GM10847 (cell line): ENCODE results near the gene GCNT1.

ENCODE experiments used
- POLR2A ChIP-seq: IDR thresholded peaks from 2 replicates; pipeline ENCODE4 v1.6.1; 2011; ENCODE audit not compliant: insufficient read length; ENCODE audit errors: extremely low read depth

The GCNT1 gene

DNA sequence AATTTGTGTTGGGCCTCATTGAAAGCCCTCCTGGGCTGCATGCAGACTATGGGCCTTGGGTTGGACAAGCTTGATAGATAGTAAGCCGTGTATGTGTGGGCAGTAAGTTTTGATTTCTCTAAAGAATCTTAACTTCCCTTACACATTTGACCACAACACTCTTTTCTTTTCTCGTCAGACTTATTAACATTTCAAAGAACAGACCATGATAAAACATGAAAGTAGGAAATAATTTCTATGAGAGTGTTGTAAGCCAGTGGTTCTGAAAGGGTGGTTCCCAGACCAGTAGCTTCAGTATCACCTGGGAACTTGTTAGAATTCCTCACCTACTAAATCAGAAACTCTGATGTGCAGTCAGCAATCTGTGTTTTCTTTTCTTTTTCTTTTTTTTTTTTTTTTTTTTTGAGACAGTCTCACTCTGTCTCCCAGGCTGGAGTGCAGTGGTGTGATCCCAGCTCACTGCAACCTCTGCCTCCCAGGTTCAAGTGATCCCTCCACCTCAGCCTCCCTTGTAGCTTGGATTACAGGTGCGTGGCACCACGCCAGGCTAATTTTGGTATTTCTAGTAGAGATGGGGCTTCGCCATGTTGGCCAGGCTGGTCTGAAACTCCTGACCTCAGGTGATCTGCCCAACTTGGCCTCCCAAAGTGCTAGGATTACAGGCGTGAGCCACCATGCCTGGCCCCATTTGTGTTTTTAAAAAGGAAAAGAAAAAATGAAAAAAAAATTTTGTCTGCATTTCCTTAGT, 20.0 kb upstream of the GCNT1 start:
- no peak for TF ChIP-seq POLR2A

DNA sequence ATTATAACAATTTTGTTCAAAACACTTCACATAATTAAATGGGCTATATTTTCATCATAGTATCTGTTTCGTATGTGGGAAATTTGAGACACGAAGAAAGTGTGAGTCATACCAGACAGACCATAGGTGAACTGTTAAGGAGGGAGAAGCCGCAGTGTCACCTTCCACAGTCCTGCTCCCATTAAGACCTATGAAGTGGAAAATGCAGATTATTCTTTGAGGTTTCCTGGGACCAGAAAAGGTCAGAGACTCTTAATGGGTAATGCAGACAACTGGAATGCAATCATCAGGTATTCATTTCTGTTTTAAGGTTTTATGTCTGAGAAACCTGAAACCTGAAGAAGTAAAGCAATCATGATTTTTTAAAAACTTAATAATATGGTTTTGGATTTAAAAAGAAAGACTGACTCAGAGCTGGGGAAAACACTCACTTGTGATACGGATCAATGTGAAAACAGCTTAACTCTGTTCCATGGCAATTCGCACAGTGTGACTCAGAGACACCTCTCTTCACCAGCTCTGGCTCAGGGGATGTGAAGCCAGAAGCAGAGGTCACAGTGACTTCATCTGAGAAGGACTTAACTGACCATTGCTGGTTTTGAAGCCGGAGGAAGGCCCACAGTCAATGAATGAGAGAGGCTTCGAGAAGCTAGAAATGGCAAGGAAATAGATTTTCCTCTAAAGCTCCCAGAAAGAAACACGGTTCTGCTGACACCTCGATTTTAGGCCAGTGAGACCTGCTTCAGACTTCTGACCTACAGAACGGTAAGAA, 17.2 kb upstream of the GCNT1 start:
- no peak for TF ChIP-seq POLR2A

DNA sequence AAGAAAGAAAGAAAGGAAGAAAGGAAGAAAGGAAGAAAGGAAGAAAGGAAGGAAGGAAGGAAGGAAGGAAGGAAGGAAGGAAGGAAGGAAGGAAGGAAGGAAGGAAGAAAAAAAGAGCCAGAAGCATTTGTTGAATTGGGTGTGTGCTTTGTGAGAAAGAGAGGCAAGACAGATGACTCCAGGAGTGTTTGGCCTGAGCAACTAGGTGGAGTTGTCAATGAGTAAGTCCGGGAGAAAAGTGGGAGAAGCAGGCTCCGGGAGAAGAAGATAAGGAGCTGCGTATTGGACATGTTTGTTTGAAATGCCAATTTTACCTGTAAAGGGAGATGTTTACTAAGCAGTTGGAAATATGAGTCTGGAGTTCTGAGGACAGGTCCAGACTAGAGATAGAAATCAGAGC, 15.1 kb upstream of the GCNT1 start:
- no peak for TF ChIP-seq POLR2A

DNA sequence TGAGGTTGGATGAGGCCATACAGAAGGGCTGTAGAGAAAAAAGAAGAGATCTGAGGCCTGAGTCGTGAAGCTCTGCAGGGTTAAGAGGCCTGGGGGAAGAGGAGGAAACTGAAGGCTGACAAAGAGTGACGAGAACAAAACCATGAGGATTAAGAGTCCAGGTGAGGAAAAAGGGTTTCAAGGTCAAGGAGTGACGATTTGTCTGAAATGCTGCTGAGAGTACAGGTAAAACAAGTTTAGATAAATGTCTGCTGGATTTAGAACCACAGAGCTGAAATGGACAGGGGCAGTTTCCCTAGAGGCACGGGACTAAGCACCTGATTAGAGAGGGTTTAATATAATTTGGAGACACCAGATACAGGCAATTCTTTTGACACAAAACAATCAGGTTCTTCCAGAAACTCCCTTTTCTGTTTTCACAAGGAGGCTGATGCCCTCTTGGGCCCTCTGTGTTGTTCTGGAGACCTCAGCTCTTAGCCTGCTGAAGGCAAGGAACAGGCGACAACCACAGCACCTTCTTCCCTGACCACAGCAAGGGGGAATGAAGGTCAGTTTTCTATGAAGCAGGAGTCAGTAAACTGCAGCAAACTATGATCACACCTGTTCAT, 14.6 kb upstream of the GCNT1 start:
- TF ChIP-seq POLR2A = no peak

DNA sequence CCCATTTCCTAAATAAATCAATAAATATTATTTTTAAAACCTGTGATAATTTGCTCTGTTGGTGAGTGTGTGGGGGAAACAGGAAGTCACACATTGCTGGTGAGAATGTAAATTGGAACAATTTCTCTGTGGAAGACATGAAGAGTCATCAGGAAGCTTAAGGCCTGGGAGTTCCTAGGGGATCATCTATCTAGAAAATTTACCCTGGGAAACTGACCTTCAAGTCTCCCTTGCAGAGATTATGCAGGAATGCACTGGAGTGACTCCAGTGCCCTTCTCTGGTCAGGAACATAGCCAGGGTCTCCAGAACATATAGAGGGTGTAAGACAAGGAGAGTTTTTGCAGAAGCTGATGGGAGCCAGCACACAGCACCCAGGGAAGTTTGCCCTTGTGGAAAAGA, 13.0 kb upstream of the GCNT1 start:
- no peak for TF ChIP-seq POLR2A

DNA sequence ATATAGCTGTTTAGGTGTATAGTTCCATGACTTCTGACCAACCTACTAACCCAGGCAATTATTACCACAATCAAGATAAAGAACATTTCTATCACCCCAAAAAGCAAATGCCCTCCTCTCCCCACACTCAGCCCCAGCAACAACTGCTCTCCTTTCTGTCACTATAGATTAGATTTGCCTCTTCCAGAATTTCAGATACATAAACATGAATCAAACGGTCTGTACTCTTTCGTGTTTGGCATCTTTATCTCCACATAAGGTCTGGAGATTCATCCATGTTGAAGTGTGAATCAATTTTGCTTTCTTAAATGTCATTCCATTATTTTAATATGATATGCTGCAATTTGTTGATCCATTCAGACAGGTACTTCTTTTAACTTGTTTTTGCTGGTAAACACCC, 10.5 kb upstream of the GCNT1 start:
- TF ChIP-seq POLR2A = no peak

DNA sequence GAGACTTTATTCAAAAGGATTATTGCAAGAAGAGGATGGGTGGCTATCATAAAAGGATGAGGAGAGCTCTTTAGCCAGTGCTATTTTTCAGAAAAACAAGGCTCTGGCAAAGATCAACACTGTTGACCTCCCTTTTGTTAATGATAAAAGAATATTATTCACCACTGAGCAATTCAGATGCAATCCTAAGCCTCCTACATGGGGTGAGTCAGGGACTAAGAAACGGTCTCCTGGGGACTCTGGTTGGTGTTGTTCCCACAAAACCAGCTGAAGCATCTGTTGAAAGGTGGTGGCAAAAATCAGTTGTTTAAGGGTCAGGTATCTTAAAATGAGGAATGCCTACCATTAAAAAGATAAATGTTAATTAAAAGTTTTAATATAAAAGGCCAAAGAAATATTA, 7.7 kb upstream of the GCNT1 start:
- TF ChIP-seq POLR2A = no peak

DNA sequence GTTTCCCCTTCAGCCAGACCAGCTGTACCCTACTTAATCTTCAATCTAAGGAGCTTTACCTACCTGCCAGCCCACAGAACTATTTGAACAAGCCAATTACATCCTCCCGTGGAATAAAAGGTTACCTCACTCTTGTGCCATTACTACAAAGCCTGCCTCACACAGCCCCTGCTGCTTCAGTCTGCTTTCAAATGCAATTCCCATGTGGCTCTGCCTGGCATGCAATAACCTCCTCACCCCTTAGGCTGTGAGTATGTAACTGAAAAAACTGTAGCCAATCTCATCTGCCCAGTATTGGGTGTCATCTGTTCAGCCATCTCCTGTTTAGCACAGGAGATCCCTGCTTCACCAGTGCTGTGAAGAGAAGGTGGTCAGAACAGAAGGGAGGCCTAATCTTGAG, 6.1 kb upstream of the GCNT1 start:
- no peak for TF ChIP-seq POLR2A

DNA sequence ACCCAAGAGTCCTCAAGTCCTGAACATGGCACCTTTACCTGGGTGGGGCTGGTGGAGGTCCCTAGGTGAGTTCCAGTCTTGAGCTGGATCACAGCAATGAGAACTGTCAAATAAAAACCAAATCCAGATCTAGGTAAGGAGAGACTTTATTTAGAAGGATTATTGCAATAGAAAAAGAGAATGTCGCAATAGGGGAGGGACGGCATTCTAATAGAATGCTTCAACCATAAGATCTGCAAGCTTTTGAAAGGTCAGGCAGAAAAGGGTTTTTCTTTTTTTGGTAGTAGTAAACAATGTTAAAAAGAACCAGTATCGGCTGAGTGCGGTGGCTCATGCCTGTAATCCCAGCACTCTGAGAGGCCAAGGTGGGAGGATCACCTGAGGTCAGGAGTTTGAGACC, 5.2 kb upstream of the GCNT1 start:
- no peak for TF ChIP-seq POLR2A

DNA sequence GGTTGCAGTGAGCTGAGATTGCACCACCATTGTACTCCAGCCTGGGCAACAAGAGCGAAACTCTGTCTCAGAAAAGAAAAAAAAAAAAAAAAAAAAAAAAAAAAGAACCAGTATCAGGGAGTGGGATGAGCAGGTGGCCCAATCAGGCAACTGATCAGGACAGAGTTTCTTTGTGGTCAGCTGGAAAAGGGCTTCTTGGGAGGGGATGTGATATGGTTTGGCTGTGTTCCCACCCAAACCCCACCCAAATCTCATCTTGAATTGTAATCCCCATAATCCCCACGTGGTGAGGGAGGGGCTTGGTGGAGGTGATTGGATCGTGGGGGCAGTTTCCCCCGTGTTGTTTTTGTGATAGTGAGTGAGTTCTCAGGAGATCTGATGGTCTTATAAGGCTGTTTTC, 4.7 kb upstream of the GCNT1 start:
- TF ChIP-seq POLR2A = no peak

DNA sequence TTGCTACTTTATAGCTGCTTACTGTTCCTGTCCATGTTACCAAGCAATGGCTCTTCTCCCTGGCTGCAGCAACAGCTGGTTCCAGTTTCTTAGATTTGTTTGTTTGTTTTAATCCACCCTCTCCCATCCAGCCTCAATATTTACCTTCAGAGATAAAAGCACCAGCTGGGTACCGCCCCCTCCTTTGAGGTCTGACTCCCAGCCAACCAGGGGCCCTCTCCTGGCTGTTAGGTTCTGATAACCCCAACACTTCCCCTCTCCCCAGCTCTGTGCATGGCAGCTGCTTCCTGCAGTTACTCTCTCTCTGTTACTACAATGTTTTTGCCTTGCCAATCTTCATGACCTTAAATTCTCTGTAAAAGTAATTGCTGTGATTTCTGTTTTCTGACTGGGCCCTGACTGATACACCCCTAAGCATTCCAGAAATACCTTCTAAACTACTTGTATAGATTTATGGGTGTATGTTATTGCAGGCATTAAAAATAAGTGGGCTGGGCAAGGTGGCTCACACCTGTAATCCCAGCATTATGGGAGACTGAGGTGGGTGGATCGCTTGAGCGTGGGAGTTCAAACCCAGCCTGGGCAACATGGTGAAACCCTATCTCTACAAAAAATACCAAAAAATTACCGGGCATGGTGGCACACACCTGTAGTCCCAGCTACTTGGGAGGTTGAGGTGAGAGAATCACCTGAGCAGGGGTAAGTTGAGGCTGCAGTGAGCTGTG, 2.6 kb upstream of the GCNT1 start:
- no peak for TF ChIP-seq POLR2A

DNA sequence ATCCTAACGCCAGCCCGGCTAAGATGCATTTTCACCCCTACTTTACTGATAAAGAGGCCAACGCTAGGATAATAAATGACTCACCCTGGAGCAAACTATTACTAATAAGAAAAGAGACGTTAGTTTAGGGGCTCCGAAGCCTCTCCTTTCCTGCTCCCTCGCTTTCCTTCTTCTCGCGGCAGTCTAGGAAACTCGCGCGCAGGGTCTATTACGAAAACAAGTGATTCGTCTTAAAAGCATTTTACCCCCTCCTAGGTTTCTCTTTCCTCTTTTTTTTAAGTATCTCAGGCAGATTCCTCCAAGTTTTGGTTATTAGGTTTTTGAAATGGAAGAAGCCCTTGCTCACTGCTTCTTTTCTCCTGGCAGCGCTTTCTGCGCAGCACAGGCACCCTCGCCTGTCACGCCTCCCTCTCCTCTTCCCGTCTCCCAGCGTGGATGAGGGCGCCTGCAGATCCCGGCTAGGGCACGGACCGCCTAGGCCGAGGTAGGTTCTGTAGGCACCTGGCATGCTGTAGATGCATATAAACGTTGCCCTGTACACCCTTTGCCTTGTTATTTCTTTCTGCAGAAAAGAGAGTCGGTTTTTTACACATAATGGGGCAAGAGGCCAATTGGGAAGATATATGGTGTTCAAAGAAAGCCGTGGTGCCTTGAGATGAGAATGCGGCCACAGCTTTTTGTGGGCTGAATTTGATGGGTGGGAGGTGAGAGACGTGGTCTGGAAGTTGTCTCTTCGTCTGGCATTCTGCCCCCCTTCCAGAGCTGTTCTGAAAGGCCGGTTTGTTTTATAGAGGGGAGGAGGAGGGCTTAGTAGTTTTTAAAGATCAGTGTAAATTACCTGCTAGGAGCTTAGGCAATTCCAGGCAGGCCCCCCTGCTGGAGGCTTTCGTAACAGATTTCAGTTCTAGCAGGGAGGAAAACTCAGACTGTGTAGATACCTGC, 983 bp downstream of the GCNT1 start:
- TF ChIP-seq POLR2A = no peak

DNA sequence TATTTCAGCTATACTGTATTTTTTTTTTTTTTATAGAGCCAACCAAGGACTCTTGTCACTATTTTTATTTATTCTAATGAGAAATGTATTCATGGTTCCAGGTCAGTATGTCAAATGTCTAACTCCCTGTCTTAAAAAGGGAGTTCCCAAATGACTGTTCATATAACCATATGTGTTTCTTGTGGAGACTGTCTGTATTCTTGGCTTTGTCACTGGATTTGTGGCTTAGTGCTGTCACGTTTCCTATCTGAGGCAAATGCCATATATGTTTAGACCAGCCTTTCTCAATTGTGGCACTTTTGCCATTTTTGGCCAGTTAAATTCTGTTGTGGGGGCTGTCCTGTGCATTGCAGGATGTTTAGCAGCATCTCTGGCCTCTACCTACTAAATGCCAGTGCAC, 3.1 kb downstream of the GCNT1 start:
- TF ChIP-seq POLR2A = no peak

DNA sequence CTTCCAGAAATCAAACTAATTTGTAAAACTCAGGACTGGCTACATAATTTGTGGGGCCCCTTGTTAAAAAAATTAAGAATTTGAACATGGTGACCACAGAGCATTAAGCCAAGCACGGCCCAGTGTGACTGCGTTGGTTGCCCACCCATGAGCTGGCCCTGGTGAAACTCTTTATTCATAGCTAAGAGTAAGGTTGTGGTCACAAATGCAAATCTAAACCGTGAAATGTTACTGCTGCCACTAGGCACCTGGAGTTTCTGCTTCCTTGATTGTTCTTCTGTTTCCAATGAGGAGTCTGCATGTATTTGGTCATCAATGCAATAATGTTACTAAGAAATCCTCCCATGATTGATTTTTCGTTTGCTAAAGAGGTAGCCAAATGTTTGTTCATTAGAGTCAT, 4.2 kb downstream of the GCNT1 start:
- TF ChIP-seq POLR2A = no peak

DNA sequence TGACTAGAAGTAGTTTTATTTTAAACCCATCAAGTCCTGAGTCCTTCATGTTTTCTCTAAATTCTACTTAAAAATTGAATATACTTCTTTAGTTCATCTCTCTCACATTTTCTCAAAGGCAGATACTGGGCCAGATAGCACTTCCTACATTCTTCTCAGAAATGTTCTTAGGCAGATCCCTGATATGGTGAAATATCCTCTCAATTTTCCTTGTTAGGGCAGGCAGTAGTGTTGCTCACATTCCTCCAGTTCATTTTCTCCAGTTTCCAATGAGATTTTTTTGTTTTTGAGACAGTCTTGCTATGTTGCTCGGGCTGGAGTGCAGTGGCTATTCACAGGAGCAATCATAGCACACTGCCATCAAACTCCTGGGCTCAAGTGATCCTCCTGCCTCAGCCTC, 5.7 kb downstream of the GCNT1 start:
- TF ChIP-seq POLR2A = no peak
